Activated CD4-positive, alpha-beta T cell treated with anti-CD3 and anti-CD28 coated beads, Interleukin-2, amount 50 U/mL, for 16 hours (primary cell): ENCODE data around the gene INPP5K.
A peak's percentile ranks its signal among the peaks of the same experiment; 100 is the strongest.
"Not testable (repeated sequence)": the region's sequence is repeated elsewhere in the genome, so short reads cannot be mapped to it uniquely, and the experiment has no call there.

ENCODE experiments used
- DNase-seq: peaks from one replicate; pipeline ENCODE4 v3.0.0-alpha.2; 2020

Gene INPP5K

DNA sequence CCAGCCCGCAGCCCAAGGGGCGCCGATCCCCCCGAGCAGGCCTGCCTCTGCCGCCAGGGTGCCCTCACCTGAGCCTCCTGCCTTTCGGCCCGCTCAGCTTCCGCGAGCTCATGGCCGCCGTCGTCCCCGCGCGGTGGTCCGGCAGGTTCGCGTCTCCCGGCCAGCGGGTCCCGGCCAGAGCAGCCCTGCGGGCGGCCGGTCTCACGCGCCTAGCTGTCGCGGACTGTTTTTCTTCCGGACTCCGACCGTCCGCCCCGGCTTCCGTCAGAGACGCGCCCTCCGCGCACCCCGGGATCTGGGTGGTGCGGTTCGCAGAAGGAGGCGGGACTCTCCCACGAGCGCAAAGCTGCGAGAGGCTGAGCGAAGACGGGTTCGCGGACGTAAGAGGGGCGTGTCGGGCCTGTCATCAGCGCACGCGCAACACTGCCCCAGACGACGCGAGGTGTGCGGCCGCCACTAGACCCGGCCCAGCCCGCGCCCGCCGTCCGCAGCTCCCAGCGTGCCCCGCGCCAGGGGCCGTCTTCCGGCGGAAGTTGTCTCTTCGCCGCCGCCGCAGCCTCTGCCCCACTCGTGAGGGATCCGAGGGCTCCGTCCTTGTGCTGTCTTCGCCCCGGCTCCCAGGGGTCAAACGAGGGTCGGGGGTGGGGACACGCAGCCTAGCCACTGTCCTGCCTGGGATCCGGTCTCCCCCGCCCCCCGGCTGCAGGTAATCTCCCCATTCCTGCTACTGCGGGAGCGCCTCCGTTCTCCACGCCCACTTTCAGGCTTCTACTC, at the start of gene INPP5K:
Gene INPP5K (minus strand): TSS at position 225 of the 774 bp plus-strand sequence. CDS start 113 bp downstream, at position 112.
- DNase-seq, result peak; percentile 98

- no peak for DNase-seq
Measured at GRCh38 chr17:1565877-1566276, 49.5 kb upstream of the INPP5K start.

DNA sequence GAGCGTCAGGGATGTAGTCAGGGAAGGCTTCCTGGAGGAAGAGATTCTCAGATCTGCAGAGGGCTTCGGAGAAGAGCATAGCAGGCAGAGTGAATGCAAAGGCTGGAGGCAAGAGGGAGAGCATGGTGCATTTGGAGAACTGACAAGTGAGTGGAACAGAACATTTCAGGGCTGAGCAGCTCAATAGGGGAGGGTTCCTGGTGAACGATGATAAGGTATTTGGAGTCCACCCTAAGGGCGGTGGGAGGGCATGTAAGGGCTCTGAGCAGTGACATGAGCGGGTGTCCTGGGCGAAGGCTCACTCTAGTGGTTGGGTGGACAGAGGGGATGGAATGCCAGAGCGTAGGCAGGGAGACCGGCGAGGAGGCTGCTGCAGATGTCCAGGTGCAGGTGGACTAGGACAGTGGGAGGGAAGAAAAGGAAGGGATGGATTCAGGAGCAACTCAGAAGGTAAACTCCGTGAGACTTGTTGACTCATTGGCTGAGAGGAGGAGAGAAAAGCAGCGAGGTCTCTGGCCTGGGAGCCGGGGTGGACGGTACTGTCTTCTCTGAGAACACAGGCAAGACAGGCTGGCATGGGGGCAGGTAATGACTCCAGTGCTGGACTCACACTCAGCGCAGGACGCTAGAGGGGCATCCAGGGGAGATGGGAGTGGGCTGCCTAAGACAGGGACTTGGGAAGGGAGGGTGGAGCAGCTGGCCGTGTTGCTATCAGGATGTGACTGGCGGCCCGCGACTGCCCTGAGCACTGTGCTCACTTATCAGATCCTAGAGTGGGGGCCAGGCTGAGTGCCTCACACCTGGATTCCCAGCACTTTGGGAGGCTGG, 47.6 kb upstream of the INPP5K start:
- no peak for DNase-seq

- not testable (repeated sequence) for DNase-seq
Measured at GRCh38 chr17:1563471-1563785, 47.0 kb upstream of the INPP5K start.

GRCh38 chr17:1562176-1562643, 45.8 kb upstream of the INPP5K start:
- DNase-seq, result no peak

GRCh38 chr17:1561420-1562175, 45.2 kb upstream of the INPP5K start:
- peak; percentile 27 for DNase-seq

- DNase-seq, result no peak
Measured at GRCh38 chr17:1560858-1561355, 44.5 kb upstream of the INPP5K start.

GRCh38 chr17:1560101-1560857, 43.9 kb upstream of the INPP5K start:
- DNase-seq, result no peak

DNA sequence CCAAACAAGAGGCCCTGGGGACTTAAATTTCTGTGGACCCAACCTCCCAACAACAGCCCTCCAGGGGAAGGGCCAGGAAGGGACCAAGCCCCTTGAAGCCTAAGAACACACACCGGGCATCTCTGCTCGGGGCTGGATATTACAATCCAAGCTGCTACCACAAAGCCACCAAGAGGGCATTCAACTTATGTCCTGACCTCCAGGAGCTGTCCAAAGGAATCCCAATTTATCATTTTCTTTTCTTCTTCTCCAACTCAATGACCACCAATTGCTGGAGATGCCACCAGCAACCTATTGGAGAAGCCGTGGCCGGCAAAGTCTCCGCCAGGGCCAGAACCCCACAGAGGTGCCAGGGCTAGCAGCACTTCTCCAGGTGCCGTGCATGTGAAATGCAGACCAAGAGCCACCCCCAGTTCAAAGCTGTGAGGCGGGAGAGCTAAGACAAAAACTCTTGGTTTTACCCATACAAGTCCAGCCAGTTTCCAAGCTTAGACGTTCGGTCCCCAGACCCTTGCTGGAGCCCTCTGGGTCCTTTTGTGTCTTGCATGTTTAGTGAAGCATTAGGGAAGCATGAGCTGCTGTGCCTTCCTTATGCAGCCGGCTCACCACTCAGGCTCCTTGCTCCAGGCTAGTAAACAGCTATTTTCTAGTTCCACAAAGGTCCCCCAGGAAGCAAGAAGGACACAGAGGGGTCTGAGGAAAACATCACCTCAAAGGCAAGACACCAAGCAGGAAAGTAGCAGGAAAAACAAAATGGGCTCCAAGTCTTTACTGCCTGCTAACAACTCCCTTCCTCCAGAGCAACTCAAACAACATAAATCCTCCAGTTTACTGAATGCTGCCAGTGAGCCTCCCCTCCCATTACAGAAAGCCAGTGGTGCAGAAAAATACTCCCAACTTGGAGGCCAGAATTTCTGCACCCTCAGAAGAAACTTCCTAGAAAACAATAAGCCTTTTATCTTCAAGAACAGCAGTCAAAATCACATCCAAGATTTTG, 42.9 kb upstream of the INPP5K start:
- no peak for DNase-seq

DNA sequence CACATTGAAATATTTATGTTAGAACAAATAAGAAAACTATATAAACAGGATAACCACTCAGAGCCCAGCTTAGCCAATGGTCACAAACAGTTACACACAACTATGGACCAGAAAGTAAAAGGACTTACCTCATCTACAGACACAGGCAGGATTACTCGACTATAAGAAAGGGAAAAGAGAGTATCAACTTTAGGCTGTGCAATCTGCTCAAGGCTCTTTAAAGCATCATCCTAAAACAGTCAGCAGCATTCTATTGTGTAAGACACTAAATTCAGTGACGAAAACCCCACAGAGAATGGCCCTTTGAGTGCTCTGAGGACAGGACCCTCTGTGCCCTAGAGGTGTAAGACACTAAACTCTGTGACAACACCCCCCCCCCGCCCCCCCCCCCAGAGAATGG, 42.0 kb upstream of the INPP5K start:
- no peak for DNase-seq

- no peak for DNase-seq
Measured at GRCh38 chr17:1557355-1558095, 41.1 kb upstream of the INPP5K start.

DNA sequence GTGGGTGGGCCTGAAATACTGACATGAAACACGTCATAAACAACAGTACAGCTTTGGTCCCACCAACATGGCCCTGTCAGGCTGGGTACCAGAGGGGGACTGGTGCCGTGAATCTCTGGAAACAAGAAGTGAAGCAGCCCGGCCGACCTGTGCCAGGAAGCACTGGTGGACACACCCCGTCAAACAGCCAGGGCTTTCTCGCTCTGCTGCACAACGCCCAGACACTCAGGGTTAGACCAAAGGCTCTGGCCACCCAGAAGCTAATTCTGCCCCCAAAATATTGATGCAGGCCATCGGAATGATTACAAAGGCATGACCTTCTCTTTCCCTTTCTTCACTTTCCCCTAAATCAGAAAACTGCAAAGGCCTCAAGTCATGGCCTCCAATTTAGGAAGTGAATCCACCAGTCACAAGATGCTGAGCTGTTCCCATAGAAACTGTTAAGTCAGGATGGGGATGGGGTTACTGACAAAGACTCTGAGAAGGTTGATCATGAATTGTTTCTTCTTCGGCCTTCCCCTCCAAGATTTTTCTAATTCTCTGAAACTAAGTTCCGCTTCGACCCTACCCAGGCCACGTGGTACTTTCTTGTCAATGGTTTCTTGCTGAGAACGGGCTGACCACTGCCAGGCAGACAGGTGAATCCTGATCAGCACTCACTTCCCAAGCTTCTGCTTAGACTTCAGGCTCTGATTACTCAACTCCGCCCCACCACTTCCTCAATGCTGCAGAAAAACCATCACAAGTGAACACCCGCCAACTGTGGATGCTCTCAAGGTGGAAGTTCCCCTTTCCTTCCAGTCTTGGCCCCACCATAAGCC, 39.4 kb upstream of the INPP5K start:
- no peak for DNase-seq

- no peak for DNase-seq
Measured at GRCh38 chr17:1554751-1555540, 38.5 kb upstream of the INPP5K start.

DNA sequence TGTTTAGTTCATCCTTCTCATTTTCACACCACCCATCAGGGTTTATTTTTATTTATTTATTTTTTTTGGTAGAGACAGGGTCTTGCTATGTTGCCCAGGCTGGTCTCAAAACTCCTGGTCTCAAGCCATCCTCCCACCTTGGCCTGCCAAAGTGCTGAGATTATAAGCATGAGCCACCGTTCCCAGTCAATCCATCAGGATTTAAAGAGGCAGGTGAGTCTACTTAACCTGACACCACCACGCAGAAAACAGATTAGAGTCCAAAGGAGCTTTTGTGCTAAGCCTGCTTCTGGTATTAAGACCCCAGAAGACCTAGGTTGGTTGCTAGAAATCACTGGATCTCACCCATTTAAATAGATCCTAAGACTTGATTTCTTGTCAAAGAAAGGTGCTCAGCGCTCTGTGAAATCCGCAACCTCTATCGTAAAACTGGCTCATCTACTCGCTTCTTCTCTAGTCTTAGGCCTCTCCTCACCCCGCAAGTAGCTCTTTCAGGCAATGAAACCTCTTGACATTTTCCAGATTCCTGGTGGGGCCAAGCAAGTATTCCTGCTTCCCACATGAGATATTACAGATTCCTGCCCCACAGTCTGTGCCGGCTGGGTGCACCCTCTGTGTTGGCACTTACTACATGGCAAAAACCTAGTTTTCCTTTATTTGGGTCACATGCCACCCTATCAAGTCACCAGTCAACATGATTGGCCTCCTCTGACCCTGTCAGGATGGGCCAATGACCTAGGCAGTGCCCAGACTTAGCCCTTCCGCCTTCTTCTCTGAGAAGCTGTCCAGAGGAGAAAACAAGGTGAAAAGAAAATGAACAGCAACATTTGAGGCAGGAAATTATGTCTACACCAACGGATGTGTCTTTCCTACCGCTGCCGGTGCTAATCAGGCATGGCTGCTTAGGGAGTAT, 37.2 kb upstream of the INPP5K start:
- DNase-seq, result no peak

DNA sequence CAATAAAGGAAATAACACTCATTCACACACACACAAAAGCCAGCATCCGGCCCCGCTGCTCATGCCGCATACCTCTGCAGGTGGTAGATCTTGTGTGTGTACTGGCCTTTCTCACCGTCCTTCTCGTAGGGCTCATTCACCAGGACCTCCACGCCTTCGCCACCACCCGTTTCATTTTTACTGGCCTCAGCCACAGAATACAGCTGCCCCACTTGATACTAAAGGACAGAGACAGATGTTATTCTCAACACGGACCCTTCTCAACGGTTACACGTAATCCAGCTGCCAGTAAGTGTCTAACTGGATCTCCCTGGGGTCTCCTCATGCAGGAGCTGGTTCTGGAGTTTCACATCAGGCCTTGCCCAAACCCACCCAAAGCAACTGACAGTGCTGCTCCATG, 36.5 kb upstream of the INPP5K start:
- no peak for DNase-seq

- DNase-seq, result no peak
Measured at GRCh38 chr17:1551741-1552140, 35.3 kb upstream of the INPP5K start.

DNA sequence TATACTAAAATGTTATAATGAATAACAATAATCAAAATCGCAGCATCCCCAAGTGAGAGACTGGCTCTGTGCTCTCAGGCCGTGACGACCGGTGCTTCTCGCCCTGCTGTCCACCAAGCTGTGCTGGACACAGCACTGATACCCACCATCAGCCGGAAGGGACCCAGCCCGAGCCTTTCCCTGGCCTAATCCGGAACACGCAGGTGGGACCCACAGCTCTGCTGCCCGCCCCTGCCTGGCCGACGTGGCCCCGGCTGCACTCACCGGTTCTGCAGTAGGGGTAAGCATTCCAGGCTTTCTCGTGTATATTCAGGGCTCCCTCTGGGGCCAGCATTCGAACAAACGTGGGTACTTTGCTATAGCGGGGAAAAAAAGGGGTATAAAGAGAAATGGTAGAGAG, 31.6 kb upstream of the INPP5K start:
- DNase-seq, result no peak
